WTC11 (cell line): ENCODE measurements around the gene TRUB1. TPM values are rescaled to one million over a fixed set of nuclear protein-coding genes. Genes with fewer than 3 reads are reported as not detected.
A peak's percentile ranks its signal among the peaks of the same experiment; 100 is the strongest.

Experiments
- ATAC-seq: fragments of 200-7000 bp; cut with Tn5 transposase; 2 replicates; pipeline ENCODE4 v1.10.0; 2021; ENCODE audit warnings: mild to moderate bottlenecking, moderate library complexity
- CTCF ChIA-PET: fragments of 300-600 bp; sonication (Branson Sonifier 250); formaldehyde crosslinking; loops from one replicate; lab custom pipeline; 2021; ENCODE audit warnings: antibody characterized with exemption; lab: Charles Lee
- POLR2A ChIA-PET: fragments of 350-600 bp; sonication (Branson Sonifier 250); formaldehyde crosslinking; loops from one replicate; lab custom pipeline; 2021; ENCODE audit warnings: antibody characterized with exemption; lab: Charles Lee
- DNase-seq: peaks from one replicate; pipeline ENCODE4 v3.0.0; 2021; ENCODE audit warnings: low spot score
- H3K27ac Mint-ChIP-seq: 2 replicates; pipeline ENCODE4 v1.8.0; 2021; ENCODE audit warnings: mixed read lengths
- H3K27me3 Mint-ChIP-seq: 2 replicates; pipeline ENCODE4 v1.8.0; 2021; ENCODE audit warnings: low read depth, mild to moderate bottlenecking, moderate library complexity, mixed read lengths
- H3K36me3 Mint-ChIP-seq: 2 replicates; pipeline ENCODE4 v1.8.0; 2021; ENCODE audit warnings: mixed read lengths
- H3K4me1 Mint-ChIP-seq: 2 replicates; pipeline ENCODE4 v1.8.0; 2022; ENCODE audit warnings: mixed read lengths
- H3K4me3 Mint-ChIP-seq: 2 replicates; pipeline ENCODE4 v1.8.0; 2021; ENCODE audit warnings: mild to moderate bottlenecking, moderate library complexity, mixed read lengths
- H3K9me3 Mint-ChIP-seq: 2 replicates; pipeline ENCODE4 v1.8.0; 2021; ENCODE audit warnings: mixed read lengths
- CBFB ChIP-seq: sonication (generic); formaldehyde crosslinking; IDR thresholded peaks from 2 replicates; pipeline ENCODE4 v1.8.1; 2022; ENCODE audit warnings: mild to moderate bottlenecking, low read depth, missing genetic modification reagents
- CREM ChIP-seq: sonication (generic); formaldehyde crosslinking; IDR thresholded peaks from 2 replicates; pipeline ENCODE4 v1.8.1; 2022; ENCODE audit warnings: mild to moderate bottlenecking, missing genetic modification reagents, moderate library complexity
- FOXK1 ChIP-seq: sonication (generic); formaldehyde crosslinking; IDR thresholded peaks from 2 replicates; pipeline ENCODE4 v1.8.0; 2022; ENCODE audit warnings: mild to moderate bottlenecking, moderate library complexity, missing genetic modification reagents
- GABPB1 ChIP-seq: sonication (generic); formaldehyde crosslinking; IDR thresholded peaks from 2 replicates; pipeline ENCODE4 v1.8.1; 2023; ENCODE audit warnings: mild to moderate bottlenecking, missing genetic modification reagents
- GTF2I ChIP-seq: fragments of 250-450 bp; sonication (Bioruptor Pico); conservative IDR thresholded peaks from 2 replicates; pipeline ENCODE4 v1.4.0; 2021; ENCODE audit warnings: mild to moderate bottlenecking
- KAT7 ChIP-seq: sonication (generic); formaldehyde crosslinking; IDR thresholded peaks from 2 replicates; pipeline ENCODE4 v1.8.1; 2023; ENCODE audit warnings: missing genetic modification reagents, mild to moderate bottlenecking, borderline replicate concordance
- NR1H2 ChIP-seq: sonication (generic); formaldehyde crosslinking; IDR thresholded peaks from 2 replicates; pipeline ENCODE4 v1.9.0; 2021; ENCODE audit warnings: mild to moderate bottlenecking, moderate library complexity, missing genetic modification reagents
- NR3C1 ChIP-seq: sonication (generic); formaldehyde crosslinking; conservative IDR thresholded peaks from 2 replicates; pipeline ENCODE4 v1.8.1; 2023; ENCODE audit warnings: low read depth, mild to moderate bottlenecking, missing genetic modification reagents
- PRRX2 ChIP-seq: fragments of 250-450 bp; sonication (Bioruptor Pico); IDR thresholded peaks from 2 replicates; pipeline ENCODE4 v1.8.0; 2021; ENCODE audit warnings: mild to moderate bottlenecking
- RORB ChIP-seq: fragments of 250-450 bp; sonication (Bioruptor Pico); IDR thresholded peaks from 2 replicates; pipeline ENCODE4 v1.9.0; 2021; ENCODE audit warnings: mild to moderate bottlenecking
- SMAD4 ChIP-seq: sonication (generic); formaldehyde crosslinking; IDR thresholded peaks from 2 replicates; pipeline ENCODE4 v1.8.0; 2022; ENCODE audit warnings: mild to moderate bottlenecking, missing genetic modification reagents
- TEAD4 ChIP-seq: sonication (generic); formaldehyde crosslinking; IDR thresholded peaks from 2 replicates; pipeline ENCODE4 v1.8.0; 2022; ENCODE audit warnings: mild to moderate bottlenecking, missing genetic modification reagents
- ZBTB21 ChIP-seq: sonication (generic); formaldehyde crosslinking; IDR thresholded peaks from 2 replicates; pipeline ENCODE4 v1.8.1; 2023; ENCODE audit warnings: mild to moderate bottlenecking, missing genetic modification reagents, borderline replicate concordance
- ZNF138 ChIP-seq: sonication (generic); formaldehyde crosslinking; conservative IDR thresholded peaks from 2 replicates; pipeline ENCODE4 v1.8.1; 2022; ENCODE audit warnings: mild to moderate bottlenecking, moderate library complexity, missing genetic modification reagents
- ZNF396 ChIP-seq: fragments of 250-450 bp; sonication (Bioruptor Pico); IDR thresholded peaks from 2 replicates; pipeline ENCODE4 v1.8.0; 2021; ENCODE audit warnings: mild to moderate bottlenecking, moderate library complexity, borderline replicate concordance
- total RNA-seq: library from RNA; stranded (reverse); gene quantifications from 3 replicates; pipeline ENCODE4 v1.2.3, GENCODE V29; 2021
- TF ChIP-seq, protein P1 (sequence below): fragments of 250-450 bp; sonication (Bioruptor Pico); IDR thresholded peaks from 2 replicates; pipeline ENCODE4 v1.8.0; 2021; ENCODE audit warnings: mild to moderate bottlenecking
- TF ChIP-seq, protein P2 (sequence below): fragments of 250-450 bp; sonication (Bioruptor Pico); IDR thresholded peaks from 2 replicates; pipeline ENCODE4 v1.9.0; 2021; ENCODE audit warnings: mild to moderate bottlenecking, borderline replicate concordance
- TF ChIP-seq, protein P3 (sequence below): fragments of 250-450 bp; sonication (Bioruptor Pico); conservative IDR thresholded peaks from 2 replicates; pipeline ENCODE4 v1.9.0; 2021; ENCODE audit warnings: mild to moderate bottlenecking
- TF ChIP-seq, protein P4 (sequence below): sonication (generic); formaldehyde crosslinking; IDR thresholded peaks from 2 replicates; pipeline ENCODE4 v1.8.0; 2023; ENCODE audit warnings: missing genetic modification reagents
- TF ChIP-seq, protein P5 (sequence below): sonication (generic); formaldehyde crosslinking; IDR thresholded peaks from 2 replicates; pipeline ENCODE4 v1.8.0; 2022; ENCODE audit warnings: mild to moderate bottlenecking, missing genetic modification reagents
- TF ChIP-seq, protein P6 (sequence below): sonication (generic); formaldehyde crosslinking; IDR thresholded peaks from 2 replicates; pipeline ENCODE4 v1.8.1; 2023; ENCODE audit warnings: mild to moderate bottlenecking, missing genetic modification reagents, moderate library complexity
- TF ChIP-seq, protein P7 (sequence below): sonication (generic); formaldehyde crosslinking; conservative IDR thresholded peaks from 2 replicates; pipeline ENCODE4 v1.8.1; 2022; ENCODE audit warnings: mild to moderate bottlenecking, missing genetic modification reagents
- TF ChIP-seq, protein P8 (sequence below): sonication (generic); formaldehyde crosslinking; IDR thresholded peaks from 2 replicates; pipeline ENCODE4 v1.8.0; 2022; ENCODE audit warnings: mild to moderate bottlenecking, missing genetic modification reagents

Gene TRUB1
- total RNA-seq, 1 experiment from 2014 or later = 27.8 TPM

DNA sequence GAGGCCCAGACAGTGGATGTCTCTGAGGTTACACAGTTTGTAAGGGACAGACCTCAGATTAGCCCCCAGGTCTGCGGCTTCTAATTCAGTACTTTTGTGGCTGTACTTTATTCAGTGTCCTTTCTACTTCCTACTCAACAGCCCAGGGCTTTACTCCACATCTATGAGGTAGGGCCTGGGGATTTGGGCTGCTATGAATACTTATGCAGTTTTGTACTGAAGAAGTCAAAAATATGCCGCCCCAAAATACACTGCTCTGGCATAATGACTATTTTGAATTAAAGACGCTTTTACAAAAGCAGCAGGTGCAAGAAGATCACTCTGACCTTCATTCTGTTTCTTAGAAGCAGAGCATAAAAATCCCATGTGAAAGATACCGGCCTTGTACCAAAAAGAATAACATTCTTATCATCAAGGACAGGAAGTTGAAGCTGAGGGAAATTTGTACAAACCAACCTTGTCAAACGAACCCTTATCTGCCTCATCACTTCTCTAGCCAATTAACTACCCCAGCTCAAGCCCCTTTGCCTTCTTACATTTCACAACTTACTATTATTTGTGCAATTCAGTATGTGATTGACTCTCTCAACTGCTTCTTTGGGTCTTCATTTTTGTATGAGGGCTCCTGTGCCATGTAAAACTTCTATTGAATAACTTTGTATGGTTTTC is 26.1 kb upstream of the TRUB1 start:
- H3K4me1 Mint-ChIP-seq = peaks cover 9% of the 10 kb centered on the region
- no peak overlapping the region for H3K27ac Mint-ChIP-seq
- CTCF ChIA-PET = interaction anchor here (1.1 kb wide), 1 partner anchor 218 kb away, joined by 3 read pairs; no protein-coding TSS in a partner anchor

DNA sequence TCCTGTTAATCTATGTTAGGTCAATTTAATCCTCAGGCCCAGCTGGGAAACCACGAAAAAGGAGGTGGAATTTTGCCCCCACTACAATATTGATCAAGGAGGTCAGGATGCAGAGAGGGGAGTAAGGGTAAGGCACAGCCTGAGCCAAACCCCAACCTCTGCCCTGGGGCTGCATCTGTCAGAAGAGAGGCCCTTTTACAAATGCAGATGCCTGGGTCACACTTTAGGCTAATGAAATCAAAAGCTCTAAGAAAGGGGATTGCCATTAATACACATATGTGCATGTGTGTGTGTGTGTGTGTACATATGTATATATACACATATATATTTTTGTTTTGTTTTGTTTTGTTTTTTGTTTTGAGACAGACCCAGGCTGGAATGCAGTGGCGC is 25.5 kb upstream of the TRUB1 start:
- CTCF ChIA-PET = no interaction called here
- H3K4me3 Mint-ChIP-seq = no peak overlapping the region
- POLR2A ChIA-PET = no interaction called here
- H3K27ac Mint-ChIP-seq = no peak overlapping the region
- peaks cover 8% of the 10 kb centered on the region for H3K27me3 Mint-ChIP-seq
- peaks cover 14% of the 10 kb centered on the region for H3K4me1 Mint-ChIP-seq
- DNase-seq (no peak), ATAC-seq (peak; percentile 19; the same call in 1 of the 2 replicates)
- no peaks in the 10 kb centered on the region for H3K36me3 Mint-ChIP-seq
- H3K9me3 Mint-ChIP-seq = peaks cover 19% of the 10 kb centered on the region
- TF ChIP-seq FOXK1 (CRISPR knock-in tag) (no peak), CBFB (no peak), TEAD4 (CRISPR knock-in tag) (no peak), NR1H2 (CRISPR knock-in tag) (no peak), PRRX2 (CRISPR knock-in tag) (no peak), SMAD4 (CRISPR knock-in tag) (no peak)
- TF ChIP-seq, protein P1, sequence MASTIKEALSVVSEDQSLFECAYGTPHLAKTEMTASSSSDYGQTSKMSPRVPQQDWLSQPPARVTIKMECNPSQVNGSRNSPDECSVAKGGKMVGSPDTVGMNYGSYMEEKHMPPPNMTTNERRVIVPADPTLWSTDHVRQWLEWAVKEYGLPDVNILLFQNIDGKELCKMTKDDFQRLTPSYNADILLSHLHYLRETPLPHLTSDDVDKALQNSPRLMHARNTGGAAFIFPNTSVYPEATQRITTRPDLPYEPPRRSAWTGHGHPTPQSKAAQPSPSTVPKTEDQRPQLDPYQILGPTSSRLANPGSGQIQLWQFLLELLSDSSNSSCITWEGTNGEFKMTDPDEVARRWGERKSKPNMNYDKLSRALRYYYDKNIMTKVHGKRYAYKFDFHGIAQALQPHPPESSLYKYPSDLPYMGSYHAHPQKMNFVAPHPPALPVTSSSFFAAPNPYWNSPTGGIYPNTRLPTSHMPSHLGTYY (CRISPR knock-in tag) = no peak
- TF ChIP-seq, protein P2, sequence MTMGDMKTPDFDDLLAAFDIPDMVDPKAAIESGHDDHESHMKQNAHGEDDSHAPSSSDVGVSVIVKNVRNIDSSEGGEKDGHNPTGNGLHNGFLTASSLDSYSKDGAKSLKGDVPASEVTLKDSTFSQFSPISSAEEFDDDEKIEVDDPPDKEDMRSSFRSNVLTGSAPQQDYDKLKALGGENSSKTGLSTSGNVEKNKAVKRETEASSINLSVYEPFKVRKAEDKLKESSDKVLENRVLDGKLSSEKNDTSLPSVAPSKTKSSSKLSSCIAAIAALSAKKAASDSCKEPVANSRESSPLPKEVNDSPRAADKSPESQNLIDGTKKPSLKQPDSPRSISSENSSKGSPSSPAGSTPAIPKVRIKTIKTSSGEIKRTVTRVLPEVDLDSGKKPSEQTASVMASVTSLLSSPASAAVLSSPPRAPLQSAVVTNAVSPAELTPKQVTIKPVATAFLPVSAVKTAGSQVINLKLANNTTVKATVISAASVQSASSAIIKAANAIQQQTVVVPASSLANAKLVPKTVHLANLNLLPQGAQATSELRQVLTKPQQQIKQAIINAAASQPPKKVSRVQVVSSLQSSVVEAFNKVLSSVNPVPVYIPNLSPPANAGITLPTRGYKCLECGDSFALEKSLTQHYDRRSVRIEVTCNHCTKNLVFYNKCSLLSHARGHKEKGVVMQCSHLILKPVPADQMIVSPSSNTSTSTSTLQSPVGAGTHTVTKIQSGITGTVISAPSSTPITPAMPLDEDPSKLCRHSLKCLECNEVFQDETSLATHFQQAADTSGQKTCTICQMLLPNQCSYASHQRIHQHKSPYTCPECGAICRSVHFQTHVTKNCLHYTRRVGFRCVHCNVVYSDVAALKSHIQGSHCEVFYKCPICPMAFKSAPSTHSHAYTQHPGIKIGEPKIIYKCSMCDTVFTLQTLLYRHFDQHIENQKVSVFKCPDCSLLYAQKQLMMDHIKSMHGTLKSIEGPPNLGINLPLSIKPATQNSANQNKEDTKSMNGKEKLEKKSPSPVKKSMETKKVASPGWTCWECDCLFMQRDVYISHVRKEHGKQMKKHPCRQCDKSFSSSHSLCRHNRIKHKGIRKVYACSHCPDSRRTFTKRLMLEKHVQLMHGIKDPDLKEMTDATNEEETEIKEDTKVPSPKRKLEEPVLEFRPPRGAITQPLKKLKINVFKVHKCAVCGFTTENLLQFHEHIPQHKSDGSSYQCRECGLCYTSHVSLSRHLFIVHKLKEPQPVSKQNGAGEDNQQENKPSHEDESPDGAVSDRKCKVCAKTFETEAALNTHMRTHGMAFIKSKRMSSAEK (CRISPR knock-in tag) = no peak

More for the DNA sequence above, 26.1 kb upstream of the TRUB1 start:
- H3K27me3 Mint-ChIP-seq = peaks cover 3% of the 10 kb centered on the region; the same call in 1 of the 2 replicates
- no peak for TF ChIP-seq TEAD4 (CRISPR knock-in tag)
- no peak for TF ChIP-seq FOXK1 (CRISPR knock-in tag)
- no peak for TF ChIP-seq KAT7 (CRISPR knock-in tag)
- TF ChIP-seq NR1H2 (CRISPR knock-in tag) = no peak
- TF ChIP-seq, protein P3, sequence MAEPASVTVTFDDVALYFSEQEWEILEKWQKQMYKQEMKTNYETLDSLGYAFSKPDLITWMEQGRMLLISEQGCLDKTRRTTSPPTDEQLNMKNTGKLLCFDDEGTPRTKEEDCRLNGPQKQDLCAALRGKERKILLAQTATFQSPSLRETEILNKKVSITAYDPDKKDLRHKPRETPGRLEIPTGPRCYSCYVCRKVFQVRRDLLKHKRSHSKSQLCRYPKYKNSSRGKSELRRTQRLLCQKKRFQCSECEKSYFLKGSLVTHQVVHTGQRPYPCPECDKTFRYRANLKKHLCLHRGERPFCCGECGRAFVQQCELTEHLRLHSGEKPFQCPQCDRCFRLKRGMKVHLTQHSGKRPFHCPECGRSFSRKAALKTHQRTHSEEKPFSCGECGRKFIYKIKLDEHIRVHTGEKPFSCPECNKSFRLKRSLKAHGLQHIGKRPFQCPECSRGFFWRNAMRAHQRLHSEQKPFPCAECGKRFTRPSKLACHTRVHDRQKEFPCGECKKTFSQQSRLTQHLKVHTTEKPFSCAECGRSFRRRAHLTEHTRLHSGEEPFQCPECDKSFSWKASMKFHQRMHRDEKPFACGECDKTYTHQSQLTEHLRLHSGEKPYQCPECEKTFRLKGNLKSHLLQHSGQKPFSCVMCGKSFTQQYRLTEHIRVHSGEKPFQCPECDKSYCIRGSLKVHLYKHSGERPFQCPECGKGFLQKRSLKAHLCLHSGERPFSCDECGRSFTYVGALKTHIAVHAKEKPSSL = no peak
- TF ChIP-seq GTF2I = no peak
- TF ChIP-seq, protein P4, sequence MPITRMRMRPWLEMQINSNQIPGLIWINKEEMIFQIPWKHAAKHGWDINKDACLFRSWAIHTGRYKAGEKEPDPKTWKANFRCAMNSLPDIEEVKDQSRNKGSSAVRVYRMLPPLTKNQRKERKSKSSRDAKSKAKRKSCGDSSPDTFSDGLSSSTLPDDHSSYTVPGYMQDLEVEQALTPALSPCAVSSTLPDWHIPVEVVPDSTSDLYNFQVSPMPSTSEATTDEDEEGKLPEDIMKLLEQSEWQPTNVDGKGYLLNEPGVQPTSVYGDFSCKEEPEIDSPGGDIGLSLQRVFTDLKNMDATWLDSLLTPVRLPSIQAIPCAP (CRISPR knock-in tag) = no peak
- TF ChIP-seq, protein P5, sequence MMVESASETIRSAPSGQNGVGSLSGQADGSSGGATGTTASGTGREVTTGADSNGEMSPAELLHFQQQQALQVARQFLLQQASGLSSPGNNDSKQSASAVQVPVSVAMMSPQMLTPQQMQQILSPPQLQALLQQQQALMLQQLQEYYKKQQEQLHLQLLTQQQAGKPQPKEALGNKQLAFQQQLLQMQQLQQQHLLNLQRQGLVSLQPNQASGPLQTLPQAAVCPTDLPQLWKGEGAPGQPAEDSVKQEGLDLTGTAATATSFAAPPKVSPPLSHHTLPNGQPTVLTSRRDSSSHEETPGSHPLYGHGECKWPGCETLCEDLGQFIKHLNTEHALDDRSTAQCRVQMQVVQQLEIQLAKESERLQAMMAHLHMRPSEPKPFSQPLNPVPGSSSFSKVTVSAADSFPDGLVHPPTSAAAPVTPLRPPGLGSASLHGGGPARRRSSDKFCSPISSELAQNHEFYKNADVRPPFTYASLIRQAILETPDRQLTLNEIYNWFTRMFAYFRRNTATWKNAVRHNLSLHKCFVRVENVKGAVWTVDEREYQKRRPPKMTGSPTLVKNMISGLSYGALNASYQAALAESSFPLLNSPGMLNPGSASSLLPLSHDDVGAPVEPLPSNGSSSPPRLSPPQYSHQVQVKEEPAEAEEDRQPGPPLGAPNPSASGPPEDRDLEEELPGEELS (CRISPR knock-in tag) = no peak
- TF ChIP-seq ZBTB21 (CRISPR knock-in tag) = no peak
- TF ChIP-seq NR3C1 (CRISPR knock-in tag) = no peak
- TF ChIP-seq, protein P6, sequence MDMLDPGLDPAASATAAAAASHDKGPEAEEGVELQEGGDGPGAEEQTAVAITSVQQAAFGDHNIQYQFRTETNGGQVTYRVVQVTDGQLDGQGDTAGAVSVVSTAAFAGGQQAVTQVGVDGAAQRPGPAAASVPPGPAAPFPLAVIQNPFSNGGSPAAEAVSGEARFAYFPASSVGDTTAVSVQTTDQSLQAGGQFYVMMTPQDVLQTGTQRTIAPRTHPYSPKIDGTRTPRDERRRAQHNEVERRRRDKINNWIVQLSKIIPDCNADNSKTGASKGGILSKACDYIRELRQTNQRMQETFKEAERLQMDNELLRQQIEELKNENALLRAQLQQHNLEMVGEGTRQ = no peak
- no peak for TF ChIP-seq RORB
- TF ChIP-seq, protein P7, sequence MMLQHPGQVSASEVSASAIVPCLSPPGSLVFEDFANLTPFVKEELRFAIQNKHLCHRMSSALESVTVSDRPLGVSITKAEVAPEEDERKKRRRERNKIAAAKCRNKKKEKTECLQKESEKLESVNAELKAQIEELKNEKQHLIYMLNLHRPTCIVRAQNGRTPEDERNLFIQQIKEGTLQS (CRISPR knock-in tag) = no peak
- TF ChIP-seq GABPB1 = no peak
- TF ChIP-seq CBFB = no peak
- no peak for TF ChIP-seq CREM (CRISPR knock-in tag)
- no peak for TF ChIP-seq ZNF396 (CRISPR knock-in tag)
- TF ChIP-seq ZNF138 (CRISPR knock-in tag) = no peak
- TF ChIP-seq, protein P8, sequence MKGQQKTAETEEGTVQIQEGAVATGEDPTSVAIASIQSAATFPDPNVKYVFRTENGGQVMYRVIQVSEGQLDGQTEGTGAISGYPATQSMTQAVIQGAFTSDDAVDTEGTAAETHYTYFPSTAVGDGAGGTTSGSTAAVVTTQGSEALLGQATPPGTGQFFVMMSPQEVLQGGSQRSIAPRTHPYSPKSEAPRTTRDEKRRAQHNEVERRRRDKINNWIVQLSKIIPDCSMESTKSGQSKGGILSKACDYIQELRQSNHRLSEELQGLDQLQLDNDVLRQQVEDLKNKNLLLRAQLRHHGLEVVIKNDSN (CRISPR knock-in tag) = no peak
- H3K36me3 Mint-ChIP-seq = no peaks in the 10 kb centered on the region
- POLR2A ChIA-PET = no interaction called here
- no peak for DNase-seq
- peaks cover 16% of the 10 kb centered on the region for H3K9me3 Mint-ChIP-seq
- peak; percentile 41 for ATAC-seq
- H3K4me3 Mint-ChIP-seq = no peak overlapping the region
